NB4 (cell line): ENCODE measurements around the gene PRDM15.
A peak's percentile ranks its signal among the peaks of the same experiment; 100 is the strongest.

Source experiments
- DNase-seq: peaks from one replicate; pipeline ENCODE4 v3.0.0; 2010; ENCODE audit warnings: low read depth
- H3K4me3 ChIP-seq: one replicate; pipeline ENCODE4 v1.5.1; 2011; ENCODE audit warnings: mild to moderate bottlenecking, low read depth, low read length, moderate library complexity
- MAX ChIP-seq: IDR thresholded peaks from 2 replicates; pipeline ENCODE4 v1.6.1; 2011; ENCODE audit warnings: low read depth, low read length
- MYC ChIP-seq: IDR thresholded peaks from 2 replicates; pipeline ENCODE4 v1.6.1; 2011; ENCODE audit warnings: low read depth, low read length
- POLR2A ChIP-seq: IDR thresholded peaks from 2 replicates; pipeline ENCODE4 v1.6.1; 2011; ENCODE audit warnings: mild to moderate bottlenecking; ENCODE audit not compliant: insufficient read length; ENCODE audit errors: extremely low read depth
- TF ChIP-seq, protein P1 (sequence below): IDR thresholded peaks from one replicate; pipeline ENCODE4 v1.5.1; 2012; ENCODE audit warnings: low read depth, low read length

The PRDM15 gene

DNA sequence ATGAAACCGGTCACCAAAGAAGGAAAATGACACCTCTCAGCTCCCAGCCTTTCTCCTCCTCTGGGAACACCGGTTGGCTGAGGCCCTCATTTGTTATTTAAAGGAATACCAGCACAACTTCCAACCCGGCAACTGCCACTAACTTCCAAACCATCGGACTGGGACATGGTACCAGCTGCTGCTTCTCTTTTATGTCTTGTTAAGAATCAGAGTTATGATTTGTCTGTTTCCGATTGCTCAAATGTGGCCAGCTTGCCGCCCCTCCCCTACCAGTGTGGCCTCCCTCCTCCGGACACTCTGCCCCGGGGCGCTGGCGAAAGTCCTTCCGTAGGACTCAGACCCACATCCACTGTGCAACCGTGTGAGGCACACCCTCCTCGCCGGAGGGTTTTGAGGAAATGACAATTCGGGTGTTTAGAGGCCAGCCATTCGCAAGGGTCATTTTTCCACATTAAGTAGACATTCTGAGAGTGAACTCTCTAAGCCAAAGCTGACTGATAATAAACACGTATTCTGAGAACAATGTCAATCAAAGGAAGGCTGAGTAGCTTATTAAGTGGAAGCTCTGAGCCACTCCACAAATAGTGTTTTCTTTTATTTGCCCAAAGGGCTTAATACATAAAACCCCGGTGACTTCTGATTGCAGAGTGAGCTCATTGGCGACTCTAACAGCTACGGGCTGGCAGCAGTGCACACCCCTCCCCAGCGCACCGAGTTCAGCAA, 117.8 kb downstream of the PRDM15 start:
- DNase-seq: peak; percentile 72
- TF ChIP-seq MYC (no peak), POLR2A (no peak), MAX (no peak)
- TF ChIP-seq, protein P1, sequence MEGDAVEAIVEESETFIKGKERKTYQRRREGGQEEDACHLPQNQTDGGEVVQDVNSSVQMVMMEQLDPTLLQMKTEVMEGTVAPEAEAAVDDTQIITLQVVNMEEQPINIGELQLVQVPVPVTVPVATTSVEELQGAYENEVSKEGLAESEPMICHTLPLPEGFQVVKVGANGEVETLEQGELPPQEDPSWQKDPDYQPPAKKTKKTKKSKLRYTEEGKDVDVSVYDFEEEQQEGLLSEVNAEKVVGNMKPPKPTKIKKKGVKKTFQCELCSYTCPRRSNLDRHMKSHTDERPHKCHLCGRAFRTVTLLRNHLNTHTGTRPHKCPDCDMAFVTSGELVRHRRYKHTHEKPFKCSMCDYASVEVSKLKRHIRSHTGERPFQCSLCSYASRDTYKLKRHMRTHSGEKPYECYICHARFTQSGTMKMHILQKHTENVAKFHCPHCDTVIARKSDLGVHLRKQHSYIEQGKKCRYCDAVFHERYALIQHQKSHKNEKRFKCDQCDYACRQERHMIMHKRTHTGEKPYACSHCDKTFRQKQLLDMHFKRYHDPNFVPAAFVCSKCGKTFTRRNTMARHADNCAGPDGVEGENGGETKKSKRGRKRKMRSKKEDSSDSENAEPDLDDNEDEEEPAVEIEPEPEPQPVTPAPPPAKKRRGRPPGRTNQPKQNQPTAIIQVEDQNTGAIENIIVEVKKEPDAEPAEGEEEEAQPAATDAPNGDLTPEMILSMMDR: no peak
- H3K4me3 ChIP-seq: peak overlapping the region; percentile 28

DNA sequence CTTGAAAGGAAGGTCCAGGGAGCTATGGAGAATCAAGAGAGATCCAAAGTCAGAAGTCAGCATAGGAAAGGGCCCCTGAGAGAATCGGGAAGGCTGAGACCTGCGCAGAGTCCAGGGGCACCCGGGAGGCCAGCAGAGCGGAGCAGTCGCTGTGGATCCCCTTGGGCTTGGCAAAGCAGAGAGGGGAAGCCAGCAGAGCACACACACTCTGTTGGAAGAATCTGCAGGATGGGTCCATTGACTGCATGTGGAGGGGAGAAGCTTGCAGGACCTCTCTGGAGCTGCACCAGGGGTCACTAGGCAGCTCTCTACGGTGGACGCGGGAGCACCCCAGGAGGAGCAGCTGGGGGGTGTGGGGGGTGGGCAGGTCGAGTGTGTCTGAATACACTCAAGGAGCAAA, 118.7 kb downstream of the PRDM15 start:
- TF ChIP-seq MAX (no peak), MYC (no peak), POLR2A (no peak)
- TF ChIP-seq, protein P1: no peak
- no peak for DNase-seq
- no peak overlapping the region for H3K4me3 ChIP-seq

DNA sequence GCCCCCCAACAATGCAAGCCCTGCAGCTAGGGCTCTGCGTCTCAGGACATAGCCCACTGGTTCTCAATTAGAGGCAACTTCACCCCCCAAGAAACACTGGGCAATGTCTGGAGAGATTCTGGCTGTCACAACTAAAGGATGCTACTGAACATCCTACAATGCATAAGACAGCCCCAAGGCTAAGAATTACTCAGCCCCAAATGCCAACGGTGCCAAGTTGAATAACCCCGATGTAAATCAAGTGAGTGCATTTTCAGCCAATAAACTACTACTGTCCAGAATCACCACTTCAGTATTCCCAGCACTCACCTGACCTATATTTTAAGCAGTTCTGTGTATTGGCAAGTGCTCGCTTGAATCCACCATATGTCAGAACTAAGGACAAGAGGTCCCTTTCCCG, 119.2 kb downstream of the PRDM15 start:
- DNase-seq: no peak
- TF ChIP-seq POLR2A (no peak), MAX (no peak), MYC (no peak)
- TF ChIP-seq, protein P1: no peak
- no peak overlapping the region for H3K4me3 ChIP-seq

GRCh38 chr21:41759214-41759840, 119.8 kb downstream of the PRDM15 start:
- H3K4me3 ChIP-seq: no peak overlapping the region
- DNase-seq: no peak
- TF ChIP-seq POLR2A: no peak
- TF ChIP-seq, protein P1: no peak
- no peak for TF ChIP-seq MAX
- no peak for TF ChIP-seq MYC

DNA sequence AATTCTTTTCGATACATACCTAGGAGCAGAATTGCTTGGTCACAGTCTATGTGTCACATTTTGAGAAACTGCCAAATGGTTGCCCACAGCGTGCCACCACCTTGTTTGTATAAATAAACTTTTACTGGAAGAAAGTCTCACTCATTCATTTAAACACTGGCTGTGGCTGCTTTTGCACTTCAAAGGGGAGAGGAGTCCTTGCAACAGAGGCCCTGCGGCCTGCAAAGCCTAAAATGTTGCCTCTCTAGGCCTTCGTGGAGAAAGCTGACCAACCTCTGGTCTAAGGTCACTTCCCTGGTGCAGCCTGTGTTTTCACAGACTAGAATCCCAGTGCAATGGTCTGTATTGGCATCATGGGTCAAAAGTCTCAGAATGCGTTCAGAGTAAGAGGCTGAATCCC, 120.6 kb downstream of the PRDM15 start:
- TF ChIP-seq MAX (no peak), POLR2A (no peak), MYC (no peak)
- TF ChIP-seq, protein P1: no peak
- no peak for DNase-seq
- no peak overlapping the region for H3K4me3 ChIP-seq
